ENCODE data around the gene KHDRBS2.

DNA sequence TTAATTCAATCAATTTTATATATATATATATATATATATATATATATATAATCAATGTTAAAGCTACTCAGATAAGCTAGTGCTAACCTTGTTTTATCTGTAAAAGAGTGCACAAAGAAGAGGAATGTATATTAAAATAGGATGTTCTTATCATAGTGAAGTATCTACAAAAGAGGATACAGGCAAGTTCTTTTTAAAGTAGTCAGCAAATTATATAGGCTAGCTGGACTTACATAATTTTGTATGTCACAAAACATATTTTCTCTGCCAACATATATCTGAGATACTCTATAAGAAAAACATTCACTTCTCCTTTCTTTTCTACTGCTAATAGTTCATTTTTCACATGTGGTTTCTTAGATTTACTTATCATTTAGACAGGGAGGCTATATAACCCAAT lies 39.9 kb downstream of the KHDRBS2 start:
- TF ChIP-seq, protein P1, sequence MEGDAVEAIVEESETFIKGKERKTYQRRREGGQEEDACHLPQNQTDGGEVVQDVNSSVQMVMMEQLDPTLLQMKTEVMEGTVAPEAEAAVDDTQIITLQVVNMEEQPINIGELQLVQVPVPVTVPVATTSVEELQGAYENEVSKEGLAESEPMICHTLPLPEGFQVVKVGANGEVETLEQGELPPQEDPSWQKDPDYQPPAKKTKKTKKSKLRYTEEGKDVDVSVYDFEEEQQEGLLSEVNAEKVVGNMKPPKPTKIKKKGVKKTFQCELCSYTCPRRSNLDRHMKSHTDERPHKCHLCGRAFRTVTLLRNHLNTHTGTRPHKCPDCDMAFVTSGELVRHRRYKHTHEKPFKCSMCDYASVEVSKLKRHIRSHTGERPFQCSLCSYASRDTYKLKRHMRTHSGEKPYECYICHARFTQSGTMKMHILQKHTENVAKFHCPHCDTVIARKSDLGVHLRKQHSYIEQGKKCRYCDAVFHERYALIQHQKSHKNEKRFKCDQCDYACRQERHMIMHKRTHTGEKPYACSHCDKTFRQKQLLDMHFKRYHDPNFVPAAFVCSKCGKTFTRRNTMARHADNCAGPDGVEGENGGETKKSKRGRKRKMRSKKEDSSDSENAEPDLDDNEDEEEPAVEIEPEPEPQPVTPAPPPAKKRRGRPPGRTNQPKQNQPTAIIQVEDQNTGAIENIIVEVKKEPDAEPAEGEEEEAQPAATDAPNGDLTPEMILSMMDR (IDR thresholded peaks at IDR 0.05; ENCODE audit: low read depth, low read length), result no peak
- no peak for TF ChIP-seq EZH2phosphoT487 (IDR thresholded peaks at IDR 0.05; ENCODE audit: low read depth)
